Measurements from ENCODE around the gene FAM83B. TPM values are rescaled to one million over a fixed set of nuclear protein-coding genes. Genes with fewer than 3 reads are reported as not detected.
"Not testable (repeated sequence)": the region's sequence is repeated elsewhere in the genome, so short reads cannot be mapped to it uniquely, and the experiment has no call there.

FAM83B gene
- total RNA-seq, 1 experiment from 2014 or later: not detected

GRCh38 chr6:54861905-54862616 lies 15.5 kb downstream of the FAM83B start:
- no peak for DNase-seq (ENCODE audit: low read depth)

GRCh38 chr6:54864272-54864671 lies 17.7 kb downstream of the FAM83B start:
- no peak for DNase-seq (ENCODE audit: low read depth)

- no peak for DNase-seq (ENCODE audit: low read depth)
Observed at GRCh38 chr6:54865091-54865631, 18.6 kb downstream of the FAM83B start.

DNA sequence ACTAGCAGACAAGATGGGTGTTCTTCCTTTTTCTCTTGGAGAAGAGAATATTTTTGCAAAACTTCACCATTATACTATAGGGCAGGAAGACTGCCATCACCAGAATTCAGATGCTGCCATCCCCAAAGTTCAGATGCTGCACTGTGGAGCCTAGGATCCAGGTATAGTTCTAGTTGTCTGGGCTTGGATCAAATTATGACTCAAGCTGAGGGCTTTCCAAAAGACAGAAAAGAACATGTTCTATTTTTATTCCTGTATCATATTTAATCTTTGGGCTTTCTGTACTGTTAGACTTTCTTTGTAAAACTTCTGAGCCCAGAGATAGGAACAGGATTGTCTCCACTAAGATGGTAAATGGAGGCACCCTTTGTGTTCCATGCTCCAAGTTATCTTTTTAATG lies 22.0 kb downstream of the FAM83B start:
- no peak for DNase-seq (ENCODE audit: low read depth)

GRCh38 chr6:54873599-54873998 lies 27.0 kb downstream of the FAM83B start:
- no peak for DNase-seq (ENCODE audit: low read depth)

GRCh38 chr6:54874349-54875048 lies 27.9 kb downstream of the FAM83B start:
- no peak for DNase-seq (ENCODE audit: low read depth)

DNA sequence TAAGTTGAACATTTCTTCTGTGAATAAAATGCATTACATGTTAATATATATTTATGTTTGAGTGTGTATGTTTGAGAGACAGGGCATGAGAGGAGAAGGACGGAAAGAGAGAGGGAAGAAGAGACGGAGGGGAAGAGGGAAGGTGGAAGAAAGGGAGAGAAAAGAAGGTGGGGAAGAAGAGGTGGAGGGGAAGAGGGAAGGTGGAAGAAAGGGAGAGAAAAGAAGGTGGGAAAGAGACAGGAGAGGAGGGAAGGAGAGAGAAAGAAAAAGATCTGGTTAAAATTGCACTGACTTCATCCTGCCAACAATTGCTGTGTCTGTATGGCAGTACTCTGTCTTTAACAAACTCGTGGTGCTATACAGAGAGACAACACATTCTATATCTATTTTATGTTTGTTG lies 29.0 kb downstream of the FAM83B start:
- no peak for DNase-seq (ENCODE audit: low read depth)

- no peak for DNase-seq (ENCODE audit: low read depth)
Observed at GRCh38 chr6:54876365-54876764, 29.8 kb downstream of the FAM83B start.

DNA sequence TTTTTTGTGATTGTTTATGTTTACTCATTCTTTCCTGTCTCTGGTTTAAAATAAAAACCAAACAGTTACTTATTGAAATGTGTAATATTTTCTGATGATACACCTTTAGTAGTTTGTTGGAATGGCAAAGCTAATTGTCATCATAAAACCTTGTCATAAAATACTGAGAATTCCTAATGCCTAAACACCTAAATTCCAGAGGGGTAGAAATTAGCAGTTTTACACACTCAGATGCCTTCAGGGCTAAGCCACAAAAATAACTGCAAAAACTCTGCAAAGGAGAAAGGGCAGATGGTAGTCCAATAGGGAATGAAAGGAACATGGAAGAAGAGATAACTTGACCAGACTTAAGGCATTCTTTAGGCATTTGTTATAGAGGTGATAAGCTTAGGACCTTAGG lies 30.3 kb downstream of the FAM83B start:
- DNase-seq (ENCODE audit: low read depth): no peak

DNA sequence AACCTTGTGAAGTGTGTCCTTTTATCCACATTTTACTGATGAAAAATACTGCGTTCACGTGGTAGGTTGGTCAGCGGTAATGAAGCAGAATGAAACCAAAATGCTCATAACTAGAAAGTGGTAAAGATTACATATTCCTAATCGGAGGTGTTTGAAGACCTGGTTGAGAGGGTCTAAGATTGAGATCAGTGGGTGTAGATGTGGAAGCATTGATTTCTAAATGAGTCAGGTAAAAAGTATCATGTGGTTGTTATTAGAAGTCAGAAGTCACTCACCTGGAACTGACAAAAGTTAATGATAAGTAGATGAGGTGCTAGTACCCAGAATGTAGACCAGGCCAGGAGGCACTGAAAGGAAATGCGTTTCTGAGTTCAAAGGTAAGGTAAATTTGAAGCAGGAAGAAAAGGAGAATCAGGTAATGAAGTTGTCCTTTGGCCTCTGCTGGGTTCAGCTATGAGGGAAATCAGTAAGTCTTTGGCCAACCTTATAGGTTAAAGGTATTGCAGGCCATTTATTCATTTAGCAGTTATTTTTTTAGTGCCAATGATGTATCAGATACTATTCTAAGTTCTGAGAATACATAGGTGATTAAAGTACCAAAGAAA lies 31.2 kb downstream of the FAM83B start:
- no peak for DNase-seq (ENCODE audit: low read depth)

DNA sequence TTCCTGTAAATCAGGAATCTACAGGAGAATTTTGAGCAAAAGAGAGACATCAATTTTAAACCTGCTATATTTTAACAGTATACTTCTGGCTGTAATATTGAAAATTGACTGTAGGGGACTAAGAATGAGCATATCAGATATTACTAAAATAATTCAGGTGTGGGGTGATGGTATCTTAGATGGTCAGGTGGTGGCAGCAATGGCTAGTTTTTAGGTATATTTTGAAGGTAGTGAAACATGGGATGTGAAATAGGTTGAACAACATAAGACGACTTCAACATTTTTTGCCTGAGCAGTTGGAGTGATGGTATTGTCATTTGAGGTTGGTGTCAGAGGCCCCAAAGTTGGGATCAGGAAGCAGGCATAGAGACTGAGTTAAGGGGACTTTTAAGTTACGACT lies 32.1 kb downstream of the FAM83B start:
- DNase-seq (ENCODE audit: low read depth): no peak

DNA sequence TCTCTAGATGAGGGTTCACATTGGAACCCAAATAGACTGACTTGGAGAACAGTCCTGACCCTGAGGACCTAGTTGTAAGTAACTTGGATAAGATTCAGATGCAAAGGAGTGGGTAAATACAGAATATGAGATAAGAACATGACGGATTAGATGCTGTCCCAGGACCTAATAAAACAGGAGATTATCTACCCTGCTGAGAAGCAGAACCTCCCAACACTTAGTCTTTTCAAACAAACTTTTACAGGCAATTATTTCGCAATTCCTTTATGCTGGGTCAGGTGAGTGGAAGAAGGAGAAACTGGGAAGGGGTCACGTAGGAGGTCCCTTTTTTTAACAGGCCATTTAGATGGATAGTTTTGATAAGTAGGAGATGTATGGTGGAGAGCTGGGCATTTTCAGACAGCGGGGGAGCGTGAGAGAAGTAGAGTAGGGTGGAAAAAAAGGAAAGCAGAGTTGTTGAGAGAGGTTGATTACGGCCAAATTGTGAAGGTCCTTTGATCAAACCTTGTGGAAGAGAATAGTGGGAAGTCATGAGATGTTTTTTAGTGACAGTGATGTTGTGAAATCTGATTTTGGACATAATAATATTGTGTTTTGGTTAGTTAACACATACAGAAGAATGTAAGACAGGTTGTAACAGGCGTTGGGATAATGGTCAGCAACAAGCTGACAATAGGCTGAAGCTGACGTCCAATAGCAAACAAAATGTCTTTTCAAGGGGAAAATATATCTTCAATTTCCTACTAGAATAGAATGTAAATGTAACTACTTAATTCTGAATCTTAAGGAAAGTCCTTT lies 32.8 kb downstream of the FAM83B start:
- no peak for DNase-seq (ENCODE audit: low read depth)

GRCh38 chr6:54881067-54881730 lies 34.6 kb downstream of the FAM83B start:
- DNase-seq (ENCODE audit: low read depth): no peak

DNA sequence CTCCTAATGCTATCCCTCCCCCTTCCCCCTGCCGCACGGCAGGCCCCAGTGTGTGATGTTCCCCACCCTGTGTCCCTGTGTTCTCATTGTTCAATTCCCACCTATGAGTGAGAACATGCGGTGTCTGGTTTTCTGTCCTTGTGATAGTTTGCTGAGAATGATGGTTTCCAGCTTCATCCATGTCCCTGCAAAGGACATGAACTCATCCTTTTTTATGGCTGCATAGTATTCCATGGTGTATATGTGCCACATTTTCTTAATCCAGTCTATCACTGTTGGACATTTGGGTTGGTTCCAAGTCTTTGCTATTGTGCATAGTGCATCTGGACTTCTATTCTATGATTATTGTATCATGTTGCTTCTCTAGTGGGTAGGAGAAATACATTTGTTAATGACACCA lies 35.3 kb downstream of the FAM83B start:
- not testable (repeated sequence) for DNase-seq (ENCODE audit: low read depth)

DNA sequence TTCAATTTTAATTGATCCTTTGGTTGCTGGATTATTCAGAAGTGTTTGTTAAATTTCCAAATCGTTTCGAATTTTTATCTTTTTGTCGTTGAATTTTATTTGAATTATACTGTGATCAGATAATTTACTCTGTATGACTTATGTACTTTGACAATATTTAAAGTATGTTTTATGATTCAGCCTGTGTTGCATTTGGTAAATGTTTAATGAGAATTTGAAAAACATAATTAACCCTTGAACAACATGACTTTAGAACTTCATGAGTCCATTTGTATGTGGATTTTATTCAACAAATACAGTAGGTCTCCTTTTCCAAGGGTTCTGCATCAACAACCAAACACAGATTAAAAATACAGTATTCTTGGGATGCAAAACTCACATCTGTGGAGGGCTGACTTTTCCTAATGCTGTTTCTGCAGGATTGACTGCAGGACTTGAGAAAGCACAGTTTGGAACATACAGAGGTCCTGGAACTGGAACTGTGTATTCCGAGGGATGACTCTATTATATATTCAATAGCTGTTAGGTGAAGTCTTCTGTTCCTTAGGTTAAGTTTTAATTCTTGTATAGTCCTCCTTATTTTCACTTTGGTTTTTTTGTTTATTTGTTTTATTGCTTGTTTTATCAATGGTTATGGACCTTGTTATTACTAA lies 40.5 kb downstream of the FAM83B start:
- no peak for DNase-seq (ENCODE audit: low read depth)

DNA sequence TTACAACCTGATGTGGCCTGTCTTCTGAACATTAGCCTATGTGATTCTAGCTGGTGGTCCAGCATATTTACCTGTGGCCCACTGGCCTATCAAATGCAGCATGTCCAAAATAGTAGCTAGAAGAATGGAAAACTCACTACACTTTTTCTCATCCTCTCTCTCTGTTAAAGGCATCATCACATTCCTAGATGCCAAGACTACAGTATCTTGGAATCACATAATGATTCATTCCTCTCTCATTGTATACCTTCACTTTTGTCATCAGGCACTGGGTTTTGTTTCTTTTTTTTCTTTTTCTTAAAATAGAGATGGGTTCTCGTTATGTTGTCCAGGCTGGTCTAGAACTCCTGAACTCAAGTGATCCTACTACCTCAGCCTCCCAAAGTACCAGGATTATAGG lies 45.0 kb downstream of the FAM83B start:
- no peak for DNase-seq (ENCODE audit: low read depth)

- DNase-seq (ENCODE audit: low read depth): peak; percentile 70
Observed at GRCh38 chr6:54892831-54893230, 46.3 kb downstream of the FAM83B start.

DNA sequence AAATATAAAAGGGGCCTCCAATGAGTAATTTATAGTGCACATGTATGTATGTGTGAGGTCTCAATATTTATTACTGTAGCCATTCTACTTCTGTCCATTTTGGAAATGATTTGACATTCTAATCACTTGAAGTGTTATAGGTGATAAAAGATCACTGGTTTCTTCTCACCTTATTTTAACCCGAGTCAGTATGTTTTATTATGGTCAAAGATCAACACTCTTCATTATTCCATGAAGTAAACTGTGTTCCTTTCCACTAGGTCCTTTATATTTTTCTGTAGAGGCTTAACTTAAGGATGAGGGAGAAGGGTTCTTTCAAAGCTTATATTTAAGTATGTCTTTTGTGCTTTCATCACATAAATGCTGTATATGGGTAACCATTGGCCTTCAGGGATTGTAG lies 47.2 kb downstream of the FAM83B start:
- no peak for DNase-seq (ENCODE audit: low read depth)

DNA sequence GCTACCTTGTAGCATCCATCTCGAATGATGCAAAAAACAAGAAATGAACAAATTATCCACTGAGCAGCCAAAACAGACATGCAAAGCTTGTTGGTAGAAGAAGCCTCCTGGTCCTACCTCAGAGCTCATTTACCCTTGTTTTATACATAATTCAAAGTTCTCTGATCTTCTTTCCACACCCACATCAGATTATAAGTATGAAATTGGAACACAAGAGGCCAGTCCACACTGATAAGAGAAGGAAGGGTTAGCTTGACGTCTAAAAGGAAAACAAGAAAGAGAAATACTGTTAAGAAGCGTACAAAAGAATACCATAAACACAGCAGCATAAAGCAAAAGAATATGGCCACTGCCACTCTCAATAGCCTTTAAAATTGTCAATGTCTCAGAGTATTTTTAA lies 49.7 kb downstream of the FAM83B start:
- no peak for DNase-seq (ENCODE audit: low read depth)

- DNase-seq (ENCODE audit: low read depth): no peak
Observed at GRCh38 chr6:54897462-54898189, 51.1 kb downstream of the FAM83B start.

Measured in LHCN-M2 (cell line).